ENCODE results near the gene RPTOR. TPM values are rescaled to one million over a fixed set of nuclear protein-coding genes. Genes with fewer than 3 reads are reported as not detected.

The RPTOR gene
- total RNA-seq, 1 donor from 2014 or later: 32.0 TPM

DNA sequence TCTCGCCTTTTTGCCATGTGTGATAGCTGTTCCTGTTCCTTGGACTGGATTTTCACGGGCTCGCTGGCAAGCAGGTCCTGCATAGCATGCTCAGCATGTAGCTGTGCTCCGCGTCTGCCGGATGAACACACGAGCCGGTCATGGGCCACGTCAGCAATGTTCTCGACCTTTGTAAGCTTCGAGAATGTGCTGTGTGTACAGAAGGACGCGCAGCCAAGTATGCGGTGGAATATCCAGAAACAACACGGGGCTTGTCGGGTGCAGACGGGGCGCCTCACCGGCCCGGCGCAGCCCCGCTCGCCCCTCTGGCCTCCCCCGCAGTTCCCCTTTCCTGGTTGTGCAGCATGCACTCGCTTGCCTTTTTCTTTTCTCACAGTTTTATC lies 42.2 kb downstream of the RPTOR start:
- Mint-ChIP-seq H3K9me3 (ENCODE audit: unreplicated experiment) (peaks cover under 1% of the 10 kb centered on the region), H3K4me1 (ENCODE audit: low read depth, unreplicated experiment) (peaks cover 15% of the 10 kb centered on the region), H3K36me3 (ENCODE audit: low read depth, unreplicated experiment) (no peaks in the 10 kb centered on the region), H3K4me3 (ENCODE audit: unreplicated experiment) (no peak overlapping the region), H3K27me3 (ENCODE audit: low read depth, unreplicated experiment) (no peaks in the 10 kb centered on the region), H3K27ac (ENCODE audit: unreplicated experiment) (no peak overlapping the region)
- no peak overlapping the region for H3K4me3 ChIP-seq (ENCODE audit: insufficient read depth, low read depth, low read length)
- peaks cover 14% of the 10 kb centered on the region for H3K4me1 ChIP-seq (ENCODE audit: insufficient read depth, low read length)
- H3K4me2 ChIP-seq (ENCODE audit: low read length): peak overlapping the region; percentile 61
- no peak for TF ChIP-seq EZH2 (IDR thresholded peaks at IDR 0.05; ENCODE audit: insufficient read depth, low read length)
- TF ChIP-seq, protein P1, sequence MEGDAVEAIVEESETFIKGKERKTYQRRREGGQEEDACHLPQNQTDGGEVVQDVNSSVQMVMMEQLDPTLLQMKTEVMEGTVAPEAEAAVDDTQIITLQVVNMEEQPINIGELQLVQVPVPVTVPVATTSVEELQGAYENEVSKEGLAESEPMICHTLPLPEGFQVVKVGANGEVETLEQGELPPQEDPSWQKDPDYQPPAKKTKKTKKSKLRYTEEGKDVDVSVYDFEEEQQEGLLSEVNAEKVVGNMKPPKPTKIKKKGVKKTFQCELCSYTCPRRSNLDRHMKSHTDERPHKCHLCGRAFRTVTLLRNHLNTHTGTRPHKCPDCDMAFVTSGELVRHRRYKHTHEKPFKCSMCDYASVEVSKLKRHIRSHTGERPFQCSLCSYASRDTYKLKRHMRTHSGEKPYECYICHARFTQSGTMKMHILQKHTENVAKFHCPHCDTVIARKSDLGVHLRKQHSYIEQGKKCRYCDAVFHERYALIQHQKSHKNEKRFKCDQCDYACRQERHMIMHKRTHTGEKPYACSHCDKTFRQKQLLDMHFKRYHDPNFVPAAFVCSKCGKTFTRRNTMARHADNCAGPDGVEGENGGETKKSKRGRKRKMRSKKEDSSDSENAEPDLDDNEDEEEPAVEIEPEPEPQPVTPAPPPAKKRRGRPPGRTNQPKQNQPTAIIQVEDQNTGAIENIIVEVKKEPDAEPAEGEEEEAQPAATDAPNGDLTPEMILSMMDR (IDR thresholded peaks at IDR 0.05; ENCODE audit: insufficient read depth, low read depth, low read length): no peak
- H3K79me2 ChIP-seq (ENCODE audit: insufficient read depth, low read length): peaks cover 74% of the 10 kb centered on the region
- H2AFZ ChIP-seq (ENCODE audit: low read depth, low read length): no peak overlapping the region
- H3K9ac ChIP-seq (ENCODE audit: low read length): peak overlapping the region; percentile 33
- no peaks in the 10 kb centered on the region for H3K27me3 ChIP-seq (ENCODE audit: insufficient read depth, low read length)
- no peaks in the 10 kb centered on the region for H3K9me3 ChIP-seq (ENCODE audit: insufficient read depth, low read depth, low read length)
- DNase-seq (ENCODE audit: low read depth): no peak
- FAIRE-seq: no peak
- H4K20me1 ChIP-seq (ENCODE audit: insufficient read depth, low read length): peaks cover 67% of the 10 kb centered on the region
- no peaks in the 10 kb centered on the region for H3K36me3 ChIP-seq (ENCODE audit: insufficient read depth, low read length)
- peak overlapping the region; percentile 55 for H3K27ac ChIP-seq (ENCODE audit: low read depth, low read length)

- DNase-seq (ENCODE audit: low read depth) (no peak), FAIRE-seq (no peak)
- H3K27me3 ChIP-seq (ENCODE audit: insufficient read depth, low read length): no peaks in the 10 kb centered on the region
- H3K9ac ChIP-seq (ENCODE audit: low read length): no peak overlapping the region
- no peaks in the 10 kb centered on the region for H3K36me3 Mint-ChIP-seq (ENCODE audit: low read depth, unreplicated experiment)
- H3K4me1 Mint-ChIP-seq (ENCODE audit: low read depth, unreplicated experiment): peaks cover 14% of the 10 kb centered on the region
- H3K9me3 Mint-ChIP-seq (ENCODE audit: unreplicated experiment): peaks cover 2% of the 10 kb centered on the region
- no peak overlapping the region for H3K4me3 Mint-ChIP-seq (ENCODE audit: unreplicated experiment)
- no peak overlapping the region for H3K4me3 ChIP-seq (ENCODE audit: insufficient read depth, low read depth, low read length)
- no peak for TF ChIP-seq EZH2 (IDR thresholded peaks at IDR 0.05; ENCODE audit: insufficient read depth, low read length)
- TF ChIP-seq, protein P1 (IDR thresholded peaks at IDR 0.05; ENCODE audit: insufficient read depth, low read depth, low read length): no peak
- H3K27me3 Mint-ChIP-seq (ENCODE audit: low read depth, unreplicated experiment): no peaks in the 10 kb centered on the region
- H3K27ac Mint-ChIP-seq (ENCODE audit: unreplicated experiment): no peak overlapping the region
- H3K9me3 ChIP-seq (ENCODE audit: insufficient read depth, low read depth, low read length): no peaks in the 10 kb centered on the region
- H3K36me3 ChIP-seq (ENCODE audit: insufficient read depth, low read length): no peaks in the 10 kb centered on the region
- H2AFZ ChIP-seq (ENCODE audit: low read depth, low read length): no peak overlapping the region
- peaks cover 10% of the 10 kb centered on the region for H3K4me1 ChIP-seq (ENCODE audit: insufficient read depth, low read length)
- no peak overlapping the region for H3K4me2 ChIP-seq (ENCODE audit: low read length)
- H3K79me2 ChIP-seq (ENCODE audit: insufficient read depth, low read length): peaks cover 75% of the 10 kb centered on the region
- no peak overlapping the region for H3K27ac ChIP-seq (ENCODE audit: low read depth, low read length)
- H4K20me1 ChIP-seq (ENCODE audit: insufficient read depth, low read length): peaks cover 68% of the 10 kb centered on the region
These were observed 44.2 kb downstream of the RPTOR start for GRCh38 chr17:80588702-80589383.

- Histone ChIP-seq H2AFZ (ENCODE audit: low read depth, low read length) (no peak overlapping the region), H3K4me1 (ENCODE audit: insufficient read depth, low read length) (no peaks in the 10 kb centered on the region), H3K36me3 (ENCODE audit: insufficient read depth, low read length) (no peaks in the 10 kb centered on the region), H3K27me3 (ENCODE audit: insufficient read depth, low read length) (no peaks in the 10 kb centered on the region), H3K79me2 (ENCODE audit: insufficient read depth, low read length) (peaks cover 82% of the 10 kb centered on the region), H3K9me3 (ENCODE audit: insufficient read depth, low read depth, low read length) (no peaks in the 10 kb centered on the region), H4K20me1 (ENCODE audit: insufficient read depth, low read length) (peaks cover 75% of the 10 kb centered on the region), H3K4me3 (ENCODE audit: insufficient read depth, low read depth, low read length) (no peak overlapping the region), H3K4me2 (ENCODE audit: low read length) (no peak overlapping the region), H3K9ac (ENCODE audit: low read length) (no peak overlapping the region), H3K27ac (ENCODE audit: low read depth, low read length) (no peak overlapping the region)
- Mint-ChIP-seq H3K9me3 (ENCODE audit: unreplicated experiment) (peaks cover 2% of the 10 kb centered on the region), H3K27ac (ENCODE audit: unreplicated experiment) (no peak overlapping the region), H3K4me3 (ENCODE audit: unreplicated experiment) (no peak overlapping the region), H3K27me3 (ENCODE audit: low read depth, unreplicated experiment) (no peaks in the 10 kb centered on the region), H3K36me3 (ENCODE audit: low read depth, unreplicated experiment) (no peaks in the 10 kb centered on the region), H3K4me1 (ENCODE audit: low read depth, unreplicated experiment) (peaks cover 10% of the 10 kb centered on the region)
- DNase-seq (ENCODE audit: low read depth) (no peak), FAIRE-seq (no peak)
- TF ChIP-seq EZH2 (IDR thresholded peaks at IDR 0.05; ENCODE audit: insufficient read depth, low read length): no peak
- TF ChIP-seq, protein P1 (IDR thresholded peaks at IDR 0.05; ENCODE audit: insufficient read depth, low read depth, low read length): no peak
These were observed 47.1 kb downstream of the RPTOR start for GRCh38 chr17:80591788-80592187.
